Measurements from ENCODE around the gene PLEKHM1. TPM values are rescaled to one million over a fixed set of nuclear protein-coding genes. Genes with fewer than 3 reads are reported as not detected.
A peak's percentile ranks its signal among the peaks of the same experiment; 100 is the strongest.

Gene PLEKHM1
- polyA plus RNA-seq, 3 donors, result 12.8 to 41.5 (median 15.0) TPM

GRCh38 chr17:45414990-45415881 is 75.3 kb downstream of the PLEKHM1 start:
- H3K4me1 ChIP-seq (ENCODE audit: control insufficient read depth in 1 of 2, insufficient read depth in 2 of 2, low read length in 2 of 2), result peaks cover 60 to 62% of the 10 kb centered on the region in 2 donors
- H3K36me3 ChIP-seq (replicated peaks in 1 of 2; ENCODE audit: control insufficient read depth in 1 of 2, insufficient read depth in 2 of 2, low read length in 2 of 2), result peaks cover 6 to 18% of the 10 kb centered on the region in 2 donors
- TF ChIP-seq CTCF (IDR thresholded peaks at IDR 0.05), result no peak
- H4K20me1 ChIP-seq (ENCODE audit: insufficient read depth, low read length), result peaks cover 12% of the 10 kb centered on the region
- H3K4me3 ChIP-seq (replicated peaks in 1 of 3; ENCODE audit: low read depth in 2 of 3, low read length in 3 of 3), result peak overlapping the region in 1 of 3 experiments; percentile 37
- no peak overlapping the region for H2AFZ ChIP-seq (ENCODE audit: insufficient read depth, low read depth, low read length, poor library complexity, severe bottlenecking)
- no peaks in the 10 kb centered on the region for H3K9me3 ChIP-seq (replicated peaks in 1 of 2; ENCODE audit: control insufficient read depth in 1 of 2, insufficient read depth in 1 of 2, low read length in 2 of 2)
- H3K4me1 Mint-ChIP-seq, result peaks cover 50% of the 10 kb centered on the region
- H3K9ac ChIP-seq (ENCODE audit: insufficient read depth, low read length, poor library complexity, severe bottlenecking), result no peak overlapping the region
- H3K27me3 Mint-ChIP-seq (ENCODE audit: low read depth in 3 of 3), result peaks cover 0 to 2% (median 0%) of the 10 kb centered on the region in 3 donors
- peak overlapping the region; percentile 54 to 85 for H3K27ac ChIP-seq (ENCODE audit: low read depth in 1 of 2, low read length in 2 of 2)
- H3K9me3 Mint-ChIP-seq, result peaks cover 0 to 3% (median 0%) of the 10 kb centered on the region in 7 donors
- DNase-seq, result peak in 2 of 3 donors; percentile 50 to 63
- 92% methylated on average over 10 of the region's 10 CpGs for WGBS (ENCODE audit: insufficient coverage)
- H3K4me3 Mint-ChIP-seq, result peak overlapping the region in 1 of 2 donors; percentile 59
- H3K79me2 ChIP-seq (ENCODE audit: insufficient read depth, low read length), result peaks cover 82% of the 10 kb centered on the region
- peak overlapping the region; percentile 87 to 98 (median 94) for H3K27ac Mint-ChIP-seq
- intact Hi-C loops (cut with micrococcal nuclease), result no loop called here
- H3K36me3 Mint-ChIP-seq, result peaks cover 15 to 55% of the 10 kb centered on the region in 2 donors
- peak overlapping the region; percentile 22 for H3K4me2 ChIP-seq (replicated peaks; ENCODE audit: extremely low read depth, low read length, poor library complexity, severe bottlenecking)
- H3K27me3 ChIP-seq (ENCODE audit: control insufficient read depth in 2 of 2, insufficient read depth in 2 of 2, low read length in 2 of 2), result no peaks in the 10 kb centered on the region

GRCh38 chr17:45413498-45413923 is 77.0 kb downstream of the PLEKHM1 start:
- H3K36me3 ChIP-seq (replicated peaks in 1 of 2; ENCODE audit: control insufficient read depth in 1 of 2, insufficient read depth in 2 of 2, low read length in 2 of 2), result peaks cover under 1 to 4% of the 10 kb centered on the region in 2 donors
- peaks cover 61% of the 10 kb centered on the region for H3K4me1 Mint-ChIP-seq
- peak overlapping the region in 1 of 3 experiments; percentile 55 for H3K4me3 ChIP-seq (replicated peaks in 1 of 3; ENCODE audit: low read depth in 2 of 3, low read length in 3 of 3)
- H3K27me3 Mint-ChIP-seq (ENCODE audit: low read depth in 3 of 3), result peaks cover 0 to 2% (median 0%) of the 10 kb centered on the region in 3 donors
- DNase-seq, result peak; percentile 89 to 93 (median 91)
- H3K36me3 Mint-ChIP-seq, result peaks cover 10 to 59% of the 10 kb centered on the region in 2 donors
- TF ChIP-seq CTCF (IDR thresholded peaks at IDR 0.05), result no peak
- peaks cover 19% of the 10 kb centered on the region for H4K20me1 ChIP-seq (ENCODE audit: insufficient read depth, low read length)
- peak overlapping the region; percentile 32 for H3K4me2 ChIP-seq (replicated peaks; ENCODE audit: extremely low read depth, low read length, poor library complexity, severe bottlenecking)
- H3K27ac Mint-ChIP-seq, result peak overlapping the region; percentile 92 to 98 (median 96)
- no peaks in the 10 kb centered on the region for H3K27me3 ChIP-seq (ENCODE audit: control insufficient read depth in 2 of 2, insufficient read depth in 2 of 2, low read length in 2 of 2)
- peaks cover 72 to 78% of the 10 kb centered on the region in 2 donors for H3K4me1 ChIP-seq (ENCODE audit: control insufficient read depth in 1 of 2, insufficient read depth in 2 of 2, low read length in 2 of 2)
- peak overlapping the region; percentile 20 to 44 for H3K4me3 Mint-ChIP-seq
- H3K9ac ChIP-seq (ENCODE audit: insufficient read depth, low read length, poor library complexity, severe bottlenecking), result no peak overlapping the region
- no peak overlapping the region for H2AFZ ChIP-seq (ENCODE audit: insufficient read depth, low read depth, low read length, poor library complexity, severe bottlenecking)
- peaks cover 0 to 3% (median 0%) of the 10 kb centered on the region in 7 donors for H3K9me3 Mint-ChIP-seq
- WGBS (ENCODE audit: insufficient coverage), result 10% methylated on average over 8 of the region's 9 CpGs
- peak overlapping the region; percentile 83 to 85 for H3K27ac ChIP-seq (ENCODE audit: low read depth in 1 of 2, low read length in 2 of 2)
- no peaks in the 10 kb centered on the region for H3K9me3 ChIP-seq (replicated peaks in 1 of 2; ENCODE audit: control insufficient read depth in 1 of 2, insufficient read depth in 1 of 2, low read length in 2 of 2)
- H3K79me2 ChIP-seq (ENCODE audit: insufficient read depth, low read length), result peaks cover 85% of the 10 kb centered on the region
- intact Hi-C loops (cut with micrococcal nuclease), result no loop called here

Data from CD14-positive monocyte (primary cell).